Measurements from ENCODE around the gene FRYL. TPM values are rescaled to one million over a fixed set of nuclear protein-coding genes. Genes with fewer than 3 reads are reported as not detected.

FRYL gene
- total RNA-seq, 1 experiment from 2014 or later, result 53.9 TPM

- DNase-seq, result no peak
- CTCF ChIA-PET, result no interaction called here
- no peak for TF ChIP-seq EZH2 (IDR thresholded peaks at IDR 0.05; ENCODE audit: low read depth)
- TF ChIP-seq CTCF (conservative IDR thresholded peaks at IDR 0.05), result no peak
Observed at GRCh38 chr4:48539597-48539996, 240.5 kb downstream of the FRYL start.

DNA sequence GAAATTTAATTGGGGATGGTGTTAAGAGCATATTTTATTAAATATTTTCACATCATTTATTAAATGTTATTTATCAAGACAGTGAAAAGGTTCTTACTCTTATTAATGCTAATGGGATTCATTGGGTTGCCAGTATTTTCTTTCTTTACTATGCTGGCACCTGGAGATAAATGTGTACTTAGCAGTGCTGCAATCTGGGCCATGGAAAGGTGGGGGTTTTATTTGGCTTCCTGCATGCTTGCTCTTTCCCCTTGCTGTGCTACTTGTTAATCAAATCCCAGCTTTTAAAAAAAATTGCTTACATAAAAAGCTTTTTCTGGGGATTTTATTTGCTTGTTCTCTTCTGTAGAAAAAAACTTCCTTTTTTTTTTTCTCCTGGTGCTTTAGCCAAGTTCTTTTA lies 241.7 kb downstream of the FRYL start:
- H3K4me3 ChIP-seq, result no peak overlapping the region
- no peaks in the 10 kb centered on the region for H3K9me3 ChIP-seq (ENCODE audit: insufficient read depth, low read depth)
- H3K4me1 ChIP-seq (replicated peaks; ENCODE audit: insufficient read depth), result no peaks in the 10 kb centered on the region
- no peaks in the 10 kb centered on the region for H3K79me2 ChIP-seq (ENCODE audit: low read depth)
- H4K20me1 ChIP-seq (ENCODE audit: insufficient read depth), result no peaks in the 10 kb centered on the region
- no peak overlapping the region for H3K27ac ChIP-seq
- no peak overlapping the region for H3K4me2 ChIP-seq
- CTCF ChIA-PET, result no interaction called here
- H2AFZ ChIP-seq, result no peak overlapping the region
- no peak for DNase-seq
- no peaks in the 10 kb centered on the region for H3K27me3 ChIP-seq (ENCODE audit: insufficient read depth, low read depth)
- TF ChIP-seq EZH2 (IDR thresholded peaks at IDR 0.05; ENCODE audit: low read depth) (no peak), CTCF (conservative IDR thresholded peaks at IDR 0.05) (no peak)
- H3K9me2 ChIP-seq (ENCODE audit: insufficient read depth), result no peaks in the 10 kb centered on the region
- POLR2A ChIA-PET (ENCODE audit: unreplicated experiment), result no interaction called here
- H3F3A ChIP-seq (ENCODE audit: insufficient read depth, low read depth), result no peaks in the 10 kb centered on the region
- intact Hi-C loops (cut with micrococcal nuclease; ENCODE audit: unreplicated experiment), result no loop called here
- no TSS peak for BruUV-seq (replicated peaks)
- no peaks in the 10 kb centered on the region; the same call in 1 of the 2 replicates for H3K36me3 ChIP-seq (ENCODE audit: low read depth)

More at GRCh38 chr4:48539597-48539996, 240.5 kb downstream of the FRYL start:
- H2AFZ ChIP-seq, result no peak overlapping the region
- no TSS peak for BruUV-seq (replicated peaks)
- no peak overlapping the region for H3K27ac ChIP-seq
- POLR2A ChIA-PET (ENCODE audit: unreplicated experiment), result no interaction called here
- no peak overlapping the region for H3K4me2 ChIP-seq
- no peaks in the 10 kb centered on the region for H3F3A ChIP-seq (ENCODE audit: insufficient read depth, low read depth)
- H3K9me3 ChIP-seq (ENCODE audit: insufficient read depth, low read depth), result no peaks in the 10 kb centered on the region
- intact Hi-C loops (cut with micrococcal nuclease; ENCODE audit: unreplicated experiment), result no loop called here
- no peaks in the 10 kb centered on the region for H3K27me3 ChIP-seq (ENCODE audit: insufficient read depth, low read depth)
- no peaks in the 10 kb centered on the region for H3K79me2 ChIP-seq (ENCODE audit: low read depth)
- no peaks in the 10 kb centered on the region for H4K20me1 ChIP-seq (ENCODE audit: insufficient read depth)
- H3K4me3 ChIP-seq, result no peak overlapping the region
- H3K36me3 ChIP-seq (ENCODE audit: low read depth), result no peaks in the 10 kb centered on the region; the same call in 1 of the 2 replicates
- no peaks in the 10 kb centered on the region for H3K9me2 ChIP-seq (ENCODE audit: insufficient read depth)
- H3K4me1 ChIP-seq (replicated peaks; ENCODE audit: insufficient read depth), result no peaks in the 10 kb centered on the region

GRCh38 chr4:48526406-48526805 lies 253.7 kb downstream of the FRYL start:
- Histone ChIP-seq H2AFZ (no peak overlapping the region), H4K20me1 (ENCODE audit: insufficient read depth) (no peaks in the 10 kb centered on the region), H3K27ac (no peak overlapping the region), H3K4me1 (replicated peaks; ENCODE audit: insufficient read depth) (no peaks in the 10 kb centered on the region), H3K27me3 (ENCODE audit: insufficient read depth, low read depth) (no peaks in the 10 kb centered on the region), H3K9me2 (ENCODE audit: insufficient read depth) (no peaks in the 10 kb centered on the region), H3K36me3 (ENCODE audit: low read depth) (no peaks in the 10 kb centered on the region; the same call in 1 of the 2 replicates), H3K9me3 (ENCODE audit: insufficient read depth, low read depth) (no peaks in the 10 kb centered on the region), H3K4me3 (no peak overlapping the region), H3K4me2 (no peak overlapping the region), H3K79me2 (ENCODE audit: low read depth) (no peaks in the 10 kb centered on the region), H3F3A (ENCODE audit: insufficient read depth, low read depth) (no peaks in the 10 kb centered on the region; the same call in 1 of the 2 replicates)
- no peak for TF ChIP-seq CTCF (conservative IDR thresholded peaks at IDR 0.05)
- TF ChIP-seq EZH2 (IDR thresholded peaks at IDR 0.05; ENCODE audit: low read depth), result no peak
- CTCF ChIA-PET, result interaction anchor here (0.5 kb wide), 1 partner anchor 80 kb away, joined by 11 read pairs; no protein-coding TSS in a partner anchor
- BruUV-seq (replicated peaks), result no TSS peak
- POLR2A ChIA-PET (ENCODE audit: unreplicated experiment), result no interaction called here
- intact Hi-C loops (cut with micrococcal nuclease; ENCODE audit: unreplicated experiment), result no loop called here
- no peak for DNase-seq

Measured in PC-9 (cell line).